HEK293 (cell line): ENCODE results near the gene DICER1.

Experiments used
- CTCF ChIP-seq: fragments of 450-650 bp; formaldehyde crosslinking; IDR thresholded peaks from 2 replicates; pipeline ENCODE4 v1.5.1; 2016; ENCODE audit warnings: missing biosample characterization, missing genetic modification characterization
- HOXA7 ChIP-seq: sonication (generic); formaldehyde crosslinking; IDR thresholded peaks from 2 replicates; pipeline ENCODE4 v1.8.1; 2022; ENCODE audit warnings: missing genetic modification reagents, borderline replicate concordance
- KLF9 ChIP-seq: fragments of 450-650 bp; formaldehyde crosslinking; IDR thresholded peaks from 2 replicates; pipeline ENCODE4 v1.5.1; 2016; ENCODE audit warnings: missing biosample characterization, missing genetic modification characterization, low read depth
- SP2 ChIP-seq: fragments of 450-650 bp; formaldehyde crosslinking; IDR thresholded peaks from 2 replicates; pipeline ENCODE4 v1.5.1; 2016; ENCODE audit warnings: missing biosample characterization, missing genetic modification characterization
- SP7 ChIP-seq: fragments of 450-650 bp; formaldehyde crosslinking; IDR thresholded peaks from 2 replicates; pipeline ENCODE4 v1.5.1; 2016; ENCODE audit warnings: missing biosample characterization, missing genetic modification characterization
- TRIM28 ChIP-seq: IDR thresholded peaks from 2 replicates; pipeline ENCODE4 v1.6.1; 2011; ENCODE audit warnings: low read length, control low read depth, borderline replicate concordance
- ZBTB1 ChIP-seq: fragments of 450-650 bp; formaldehyde crosslinking; IDR thresholded peaks from 2 replicates; pipeline ENCODE4 v1.5.1; 2016; ENCODE audit warnings: missing biosample characterization, missing genetic modification characterization
- ZBTB44 ChIP-seq: fragments of 450-650 bp; IDR thresholded peaks from 2 replicates; pipeline ENCODE4 v1.5.1; 2018; ENCODE audit warnings: missing biosample characterization, mild to moderate bottlenecking, missing genetic modification characterization
- ZFP41 ChIP-seq: fragments of 450-650 bp; formaldehyde crosslinking; IDR thresholded peaks from 2 replicates; pipeline ENCODE4 v1.5.1; 2016; ENCODE audit warnings: missing biosample characterization, missing genetic modification characterization, borderline replicate concordance
- ZNF223 ChIP-seq: fragments of 450-650 bp; formaldehyde crosslinking; IDR thresholded peaks from 2 replicates; pipeline ENCODE4 v1.5.1; 2016; ENCODE audit warnings: missing biosample characterization, missing genetic modification characterization
- ZNF311 ChIP-seq: fragments of 450-650 bp; formaldehyde crosslinking; IDR thresholded peaks from 2 replicates; pipeline ENCODE4 v1.5.1; 2017; ENCODE audit warnings: missing biosample characterization, missing genetic modification characterization, borderline replicate concordance
- ZNF768 ChIP-seq: fragments of 450-650 bp; formaldehyde crosslinking; IDR thresholded peaks from 2 replicates; pipeline ENCODE4 v1.5.1; 2018; ENCODE audit warnings: missing biosample characterization, mild to moderate bottlenecking, missing genetic modification characterization
- ZNF777 ChIP-seq: fragments of 450-650 bp; formaldehyde crosslinking; IDR thresholded peaks from 2 replicates; pipeline ENCODE4 v1.5.1; 2017; ENCODE audit warnings: missing biosample characterization, missing genetic modification characterization, borderline replicate concordance
- ZNF785 ChIP-seq: fragments of 450-650 bp; formaldehyde crosslinking; IDR thresholded peaks from 2 replicates; pipeline ENCODE4 v1.5.1; 2016; ENCODE audit warnings: missing biosample characterization, missing genetic modification characterization

GRCh38 chr14:95038521-95039250 lies 118.6 kb downstream of the DICER1 start:
- TF ChIP-seq ZFP41 (tag by site-specific recombination) (no peak), ZNF768 (no peak), CTCF (tag by site-specific recombination) (no peak), TRIM28 (no peak), ZNF785 (tag by site-specific recombination) (no peak), HOXA7 (CRISPR knock-in tag) (no peak), ZBTB1 (tag by site-specific recombination) (no peak), ZBTB44 (tag by site-specific recombination) (no peak), SP2 (tag by site-specific recombination) (no peak), ZNF777 (tag by site-specific recombination) (no peak), ZNF223 (tag by site-specific recombination) (no peak), SP7 (tag by site-specific recombination) (no peak), ZNF311 (tag by site-specific recombination) (no peak), KLF9 (tag by site-specific recombination) (no peak)
